ENCODE data around the gene PCDHGB5. TPM values are rescaled to one million over a fixed set of nuclear protein-coding genes. Genes with fewer than 3 reads are reported as not detected.

The PCDHGB5 gene
- polyA plus RNA-seq, 5 donors, result 6.8 to 8.5 (median 7.7) TPM

DNA sequence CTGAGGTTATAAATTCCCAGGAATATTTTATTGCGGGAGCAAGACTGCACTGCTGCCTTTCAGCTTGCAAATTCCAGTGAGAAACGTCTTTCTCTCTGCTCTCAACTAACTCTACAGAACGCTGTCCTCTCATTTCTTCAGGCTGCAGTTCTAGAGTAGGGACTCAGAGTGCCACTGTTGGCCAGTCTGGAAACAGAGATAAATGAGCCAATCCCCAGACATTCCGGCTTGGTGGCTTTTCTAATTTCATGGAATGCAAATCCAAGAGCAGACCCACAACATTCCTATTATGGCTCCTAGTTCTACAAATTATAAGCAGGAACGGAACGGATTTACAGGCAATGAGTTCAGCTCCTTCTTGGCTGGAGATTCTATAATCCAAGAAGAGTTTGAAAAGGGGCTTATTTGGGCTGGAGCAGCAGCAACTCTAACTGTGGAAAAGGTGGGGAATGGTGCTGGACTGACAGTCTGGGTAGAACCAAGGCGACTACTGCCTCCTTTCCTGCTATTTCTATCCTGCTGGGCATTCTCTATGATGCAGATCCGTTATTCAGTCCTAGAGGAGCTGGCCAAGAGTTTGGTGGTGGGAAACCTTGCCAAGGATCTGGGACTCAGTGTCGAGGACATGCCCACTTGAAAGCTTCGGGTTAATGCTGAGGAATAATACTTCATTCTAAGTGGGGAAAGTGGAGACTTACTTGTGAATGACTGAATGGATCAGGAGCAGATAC lies 41.8 kb downstream of the PCDHGB5 start:
- no peak for DNase-seq

DNA sequence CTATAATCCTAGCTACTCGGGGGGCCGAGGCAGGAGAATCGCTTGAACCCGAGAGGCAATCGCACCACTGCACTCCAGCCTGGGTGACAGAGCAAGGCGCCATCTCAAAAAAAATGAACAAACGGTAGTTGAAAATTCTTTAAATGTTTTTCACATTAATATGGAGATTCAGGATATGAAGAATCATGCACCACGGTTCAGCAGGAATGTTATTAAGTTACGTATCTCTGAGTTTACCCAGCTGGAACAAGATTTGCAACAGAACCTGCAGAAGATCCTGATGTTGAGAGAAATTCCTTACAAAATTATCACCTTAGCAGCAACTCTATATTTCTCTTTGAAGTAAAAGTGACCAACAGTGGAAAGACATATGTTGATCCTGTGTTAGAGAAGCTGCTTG lies 42.6 kb downstream of the PCDHGB5 start:
- DNase-seq, result no peak

DNA sequence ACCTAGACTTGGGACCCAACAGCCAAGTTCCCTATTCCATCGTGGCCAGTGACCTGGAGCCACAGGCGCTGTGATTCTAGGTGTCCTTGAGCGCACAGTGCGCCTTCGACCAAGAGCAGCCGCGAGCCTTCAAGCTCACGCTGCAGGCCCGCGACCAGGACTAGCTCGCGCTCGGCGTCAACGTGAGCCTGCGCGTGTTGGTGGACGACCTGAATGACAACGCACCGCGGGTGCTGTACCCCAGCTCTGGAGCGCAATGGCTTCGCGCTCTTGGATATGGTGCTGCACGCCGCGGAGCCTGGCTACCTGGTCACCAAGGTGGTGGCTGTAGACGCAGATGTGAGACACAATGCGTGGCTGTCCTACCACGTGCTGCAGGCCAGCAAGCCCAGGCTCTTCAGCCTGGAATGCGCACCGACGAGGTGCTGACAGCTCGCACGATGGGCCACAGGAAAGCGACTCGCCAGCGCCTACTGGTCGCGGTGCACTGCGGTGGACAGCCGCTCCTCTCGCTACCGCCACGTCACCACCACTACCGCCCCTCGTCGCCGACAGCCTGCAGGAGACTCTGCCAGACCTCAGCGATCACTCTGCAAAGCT lies 43.9 kb downstream of the PCDHGB5 start:
- DNase-seq, result no peak

Other genes with a start within 250 kb of the PCDHGB5 start
- gene PCDHB6, start 247.9 kb upstream of the PCDHGB5 start, polyA plus RNA-seq (ENCODE audit: insufficient read depth in 1 of 5, insufficient read length in 5 of 5, low replicate concordance in 1 of 5), result 1 to 10 TPM; 2.5 to 3.7 (median 3.0) TPM
- gene PCDHB7, start 225.3 kb upstream of the PCDHGB5 start, polyA plus RNA-seq (ENCODE audit: insufficient read depth in 1 of 5, insufficient read length in 5 of 5, low replicate concordance in 1 of 5), result 1 to 10 TPM; 3.9 to 6.0 (median 4.7) TPM
- gene PCDHB8, start 220.2 kb upstream of the PCDHGB5 start, polyA plus RNA-seq (ENCODE audit: insufficient read depth in 1 of 5, insufficient read length in 5 of 5, low replicate concordance in 1 of 5), result 1 to 10 TPM; 1.1 to 2.5 (median 2.2) TPM
- 1 to 10 TPM; 4.7 to 6.6 (median 4.9) TPM for gene PCDHB16, start 215.6 kb upstream of the PCDHGB5 start, polyA plus RNA-seq (ENCODE audit: insufficient read depth in 1 of 5, insufficient read length in 5 of 5, low replicate concordance in 1 of 5)
- gene PCDHB9, start 210.8 kb upstream of the PCDHGB5 start, polyA plus RNA-seq (ENCODE audit: insufficient read depth in 1 of 5, insufficient read length in 5 of 5, low replicate concordance in 1 of 5), result 1 to 10 TPM; 3.1 to 5.6 (median 4.0) TPM
- 1 to 10 TPM; 5.0 to 7.5 (median 6.9) TPM for gene PCDHB10, start 205.6 kb upstream of the PCDHGB5 start, polyA plus RNA-seq (ENCODE audit: insufficient read depth in 1 of 5, insufficient read length in 5 of 5, low replicate concordance in 1 of 5)
- 1 to 10 TPM; 1.7 to 4.5 (median 3.3) TPM for gene PCDHB11, start 198.3 kb upstream of the PCDHGB5 start, polyA plus RNA-seq (ENCODE audit: insufficient read depth in 1 of 5, insufficient read length in 5 of 5, low replicate concordance in 1 of 5)
- 1 to 10 TPM; 4.3 to 6.6 (median 5.4) TPM for gene PCDHB12, start 189.2 kb upstream of the PCDHGB5 start, polyA plus RNA-seq (ENCODE audit: insufficient read depth in 1 of 5, insufficient read length in 5 of 5, low replicate concordance in 1 of 5)
- 1 to 10 TPM; 3.9 to 6.0 (median 5.0) TPM for gene PCDHB13, start 184.0 kb upstream of the PCDHGB5 start, polyA plus RNA-seq (ENCODE audit: insufficient read depth in 1 of 5, insufficient read length in 5 of 5, low replicate concordance in 1 of 5)
- 10 to 100 TPM in 1 of 5 donors, 1 to 10 TPM in 4; 9.1 to 10.3 (median 9.3) TPM for gene PCDHB14, start 174.6 kb upstream of the PCDHGB5 start, polyA plus RNA-seq (ENCODE audit: insufficient read depth in 1 of 5, insufficient read length in 5 of 5, low replicate concordance in 1 of 5)
- 10 to 100 TPM in 3 of 5 donors, 1 to 10 TPM in 2; 9.4 to 13.2 (median 10.2) TPM for gene PCDHB15, start 152.6 kb upstream of the PCDHGB5 start, polyA plus RNA-seq (ENCODE audit: insufficient read depth in 1 of 5, insufficient read length in 5 of 5, low replicate concordance in 1 of 5)
- under 1 TPM; 0.08 to 0.26 (median 0.17) TPM for gene SLC25A2, start 93.9 kb upstream of the PCDHGB5 start, polyA plus RNA-seq (ENCODE audit: insufficient read depth in 1 of 5, insufficient read length in 5 of 5, low replicate concordance in 1 of 5)
- 100 to 1,000 TPM; 124 to 151 (median 140) TPM for gene TAF7, start 77.2 kb upstream of the PCDHGB5 start, polyA plus RNA-seq (ENCODE audit: insufficient read depth in 1 of 5, insufficient read length in 5 of 5, low replicate concordance in 1 of 5)
- gene PCDHGA1, start 67.4 kb upstream of the PCDHGB5 start, polyA plus RNA-seq (ENCODE audit: insufficient read depth in 1 of 5, insufficient read length in 5 of 5, low replicate concordance in 1 of 5), result 1 to 10 TPM in 1 of 5 donors, under 1 TPM in 4; 0.50 to 1.0 (median 0.72) TPM
- 1 to 10 TPM; 3.0 to 7.3 (median 4.2) TPM for gene PCDHGA2, start 59.2 kb upstream of the PCDHGB5 start, polyA plus RNA-seq (ENCODE audit: insufficient read depth in 1 of 5, insufficient read length in 5 of 5, low replicate concordance in 1 of 5)
- gene PCDHGA3, start 54.1 kb upstream of the PCDHGB5 start, polyA plus RNA-seq (ENCODE audit: insufficient read depth in 1 of 5, insufficient read length in 5 of 5, low replicate concordance in 1 of 5), result 1 to 10 TPM; 2.0 to 3.9 (median 2.8) TPM
- 1 to 10 TPM; 1.2 to 1.7 (median 1.7) TPM for gene PCDHGB1, start 47.8 kb upstream of the PCDHGB5 start, polyA plus RNA-seq (ENCODE audit: insufficient read depth in 1 of 5, insufficient read length in 5 of 5, low replicate concordance in 1 of 5)
- 1 to 10 TPM; 1.9 to 3.3 (median 2.4) TPM for gene PCDHGA4, start 42.9 kb upstream of the PCDHGB5 start, polyA plus RNA-seq (ENCODE audit: insufficient read depth in 1 of 5, insufficient read length in 5 of 5, low replicate concordance in 1 of 5)
- gene PCDHGB2, start 38.0 kb upstream of the PCDHGB5 start, polyA plus RNA-seq (ENCODE audit: insufficient read depth in 1 of 5, insufficient read length in 5 of 5, low replicate concordance in 1 of 5), result 1 to 10 TPM; 4.0 to 6.0 (median 4.3) TPM
- gene PCDHGA5, start 33.8 kb upstream of the PCDHGB5 start, polyA plus RNA-seq (ENCODE audit: insufficient read depth in 1 of 5, insufficient read length in 5 of 5, low replicate concordance in 1 of 5), result 1 to 10 TPM; 2.7 to 4.5 (median 3.7) TPM
- gene PCDHGB3, start 27.7 kb upstream of the PCDHGB5 start, polyA plus RNA-seq (ENCODE audit: insufficient read depth in 1 of 5, insufficient read length in 5 of 5, low replicate concordance in 1 of 5), result 1 to 10 TPM; 2.0 to 3.0 (median 2.5) TPM
- gene PCDHGA6, start 24.1 kb upstream of the PCDHGB5 start, polyA plus RNA-seq (ENCODE audit: insufficient read depth in 1 of 5, insufficient read length in 5 of 5, low replicate concordance in 1 of 5), result 1 to 10 TPM; 4.2 to 6.1 (median 4.6) TPM
- 1 to 10 TPM; 1.7 to 2.1 (median 1.9) TPM for gene PCDHGA7, start 15.2 kb upstream of the PCDHGB5 start, polyA plus RNA-seq (ENCODE audit: insufficient read depth in 1 of 5, insufficient read length in 5 of 5, low replicate concordance in 1 of 5)
- gene PCDHGB4, start 10.2 kb upstream of the PCDHGB5 start, polyA plus RNA-seq (ENCODE audit: insufficient read depth in 1 of 5, insufficient read length in 5 of 5, low replicate concordance in 1 of 5), result 1 to 10 TPM; 3.1 to 5.0 (median 4.2) TPM
- 1 to 10 TPM in 1 of 5 donors, under 1 TPM in 4; 0.50 to 1.1 (median 0.74) TPM for gene PCDHGA8, start 5.3 kb upstream of the PCDHGB5 start, polyA plus RNA-seq (ENCODE audit: insufficient read depth in 1 of 5, insufficient read length in 5 of 5, low replicate concordance in 1 of 5)
- gene PCDHGA9, start 4.8 kb downstream of the PCDHGB5 start, polyA plus RNA-seq (ENCODE audit: insufficient read depth in 1 of 5, insufficient read length in 5 of 5, low replicate concordance in 1 of 5), result 1 to 10 TPM; 4.4 to 8.3 (median 5.7) TPM
- gene PCDHGB6, start 10.1 kb downstream of the PCDHGB5 start, polyA plus RNA-seq (ENCODE audit: insufficient read depth in 1 of 5, insufficient read length in 5 of 5, low replicate concordance in 1 of 5), result 1 to 10 TPM; 6.4 to 9.3 (median 7.8) TPM
- 1 to 10 TPM; 4.2 to 5.4 (median 4.5) TPM for gene PCDHGA10, start 15.0 kb downstream of the PCDHGB5 start, polyA plus RNA-seq (ENCODE audit: insufficient read depth in 1 of 5, insufficient read length in 5 of 5, low replicate concordance in 1 of 5)
- 10 to 100 TPM; 13.1 to 15.2 (median 13.9) TPM for gene PCDHGB7, start 19.7 kb downstream of the PCDHGB5 start, polyA plus RNA-seq (ENCODE audit: insufficient read depth in 1 of 5, insufficient read length in 5 of 5, low replicate concordance in 1 of 5)
- 1 to 10 TPM; 2.7 to 4.4 (median 3.2) TPM for gene PCDHGA11, start 23.1 kb downstream of the PCDHGB5 start, polyA plus RNA-seq (ENCODE audit: insufficient read depth in 1 of 5, insufficient read length in 5 of 5, low replicate concordance in 1 of 5)
- 1 to 10 TPM; 2.3 to 4.3 (median 3.4) TPM for gene PCDHGA12, start 32.6 kb downstream of the PCDHGB5 start, polyA plus RNA-seq (ENCODE audit: insufficient read depth in 1 of 5, insufficient read length in 5 of 5, low replicate concordance in 1 of 5)
- 100 to 1,000 TPM; 102 to 151 (median 113) TPM for gene PCDHGC3, start 78.0 kb downstream of the PCDHGB5 start, polyA plus RNA-seq (ENCODE audit: insufficient read depth in 1 of 5, insufficient read length in 5 of 5, low replicate concordance in 1 of 5)
- gene PCDHGC4, start 87.1 kb downstream of the PCDHGB5 start, polyA plus RNA-seq (ENCODE audit: insufficient read depth in 1 of 5, insufficient read length in 5 of 5, low replicate concordance in 1 of 5), result 1 to 10 TPM; 1.5 to 2.7 (median 1.7) TPM
- gene PCDHGC5, start 91.1 kb downstream of the PCDHGB5 start, polyA plus RNA-seq (ENCODE audit: insufficient read depth in 1 of 5, insufficient read length in 5 of 5, low replicate concordance in 1 of 5), result 1 to 10 TPM in 2 of 5 donors, under 1 TPM in 3; 0.76 to 1.2 (median 0.85) TPM
- gene DIAPH1, start 221.1 kb downstream of the PCDHGB5 start, polyA plus RNA-seq (ENCODE audit: insufficient read depth in 1 of 5, insufficient read length in 5 of 5, low replicate concordance in 1 of 5), result 10 to 100 TPM; 43.3 to 54.3 (median 47.7) TPM
- gene HDAC3, start 238.9 kb downstream of the PCDHGB5 start, polyA plus RNA-seq (ENCODE audit: insufficient read depth in 1 of 5, insufficient read length in 5 of 5, low replicate concordance in 1 of 5), result 100 to 1,000 TPM in 4 of 5 donors, 10 to 100 TPM in 1; 95.5 to 120 (median 106) TPM
- under 1 TPM; 0.16 to 0.58 (median 0.37) TPM for gene RELL2, start 239.1 kb downstream of the PCDHGB5 start, polyA plus RNA-seq (ENCODE audit: insufficient read depth in 1 of 5, insufficient read length in 5 of 5, low replicate concordance in 1 of 5)

Measured in right lung (tissue), 5 donors.